ENCODE measurements around the gene CDK18.
A peak's percentile ranks its signal among the peaks of the same experiment; 100 is the strongest.
"Not testable (repeated sequence)": the region's sequence is repeated elsewhere in the genome, so short reads cannot be mapped to it uniquely, and the experiment has no call there.

CDK18 gene

DNA sequence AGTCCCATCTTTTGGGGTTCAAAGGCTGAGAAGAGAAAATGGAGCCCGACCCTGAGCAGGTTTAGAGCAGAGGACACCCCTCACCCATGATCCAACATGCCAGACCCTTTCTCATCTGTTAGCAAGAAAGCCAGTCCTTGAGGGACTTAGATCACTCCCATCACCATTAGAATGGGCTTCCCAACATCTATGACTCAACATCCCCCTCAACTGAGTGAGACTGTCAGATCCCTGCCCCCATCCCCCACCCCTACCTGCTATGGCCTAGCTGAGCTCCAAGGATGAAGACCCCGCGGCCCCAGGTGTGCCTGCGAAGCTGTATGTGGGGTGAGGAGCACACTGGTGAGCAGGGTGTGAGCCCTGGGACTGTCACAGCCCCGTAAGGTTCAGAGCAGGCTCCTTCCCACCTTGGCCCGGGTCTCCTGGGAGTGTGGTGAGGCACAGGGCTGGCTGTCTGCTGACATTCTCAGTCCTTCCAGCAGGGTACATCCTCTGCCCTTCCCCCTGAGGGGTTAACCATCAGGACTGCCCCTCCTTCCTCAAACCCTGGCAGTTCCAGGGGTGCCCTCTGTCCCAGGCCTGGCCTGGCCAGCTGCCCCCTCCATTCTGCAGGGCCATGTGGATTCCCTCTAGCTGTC is 27.2 kb upstream of the CDK18 start:
- H3K4me2 ChIP-seq, result peak overlapping the region; percentile 15 to 80 (median 65); a peak in 20 of 22 replicates

GRCh38 chr1:205477759-205478247 is 26.7 kb upstream of the CDK18 start:
- Histone ChIP-seq H3K36me3 (no peaks in the 10 kb centered on the region), H3K9ac (peak overlapping the region in 2 of 11 experiments; percentile 2 to 37; a peak in 2 of 22 replicates), H3K9me3 (replicated peaks in 1 of 11) (peaks cover 21 to 30% (median 27%) of the 10 kb centered on the region in 11 experiments), H3K27me3 (0 out of 22 replicates have a peak, but pooled peaks cover 0 to 4% (median 0%) of the 10 kb centered on the region in 11 experiments), H3K4me3 (no peak overlapping the region), H3K4me1 (peaks cover 8 to 31% (median 20%) of the 10 kb centered on the region in 10 experiments; a peak in 19 of 20 replicates), H3K27ac (no peak overlapping the region), H4K20me1 (peaks cover 0 to 7% (median 0%) of the 10 kb centered on the region in 11 experiments; a peak in 2 of 22 replicates), H3K4me2 (peak overlapping the region; percentile 15 to 80 (median 65); a peak in 20 of 22 replicates)
- TF ChIP-seq Cebpa-rat (IDR thresholded peaks at IDR 0.05), result no peak

More for the DNA sequence above, 27.2 kb upstream of the CDK18 start:
- Histone ChIP-seq H3K9me3 (replicated peaks in 1 of 11) (peaks cover 21 to 30% (median 27%) of the 10 kb centered on the region in 11 experiments), H3K4me3 (no peak overlapping the region), H4K20me1 (peaks cover 0 to 7% (median 0%) of the 10 kb centered on the region in 11 experiments; a peak in 2 of 22 replicates), H3K27ac (no peak overlapping the region), H3K36me3 (no peaks in the 10 kb centered on the region), H3K27me3 (0 out of 22 replicates have a peak, but pooled peaks cover 0 to 4% (median 0%) of the 10 kb centered on the region in 11 experiments), H3K4me1 (peaks cover 8 to 36% (median 24%) of the 10 kb centered on the region in 10 experiments; a peak in 19 of 20 replicates), H3K9ac (peak overlapping the region in 2 of 11 experiments; percentile 2 to 37; a peak in 1 of 22 replicates)
- TF ChIP-seq Cebpa-rat (IDR thresholded peaks at IDR 0.05), result no peak

DNA sequence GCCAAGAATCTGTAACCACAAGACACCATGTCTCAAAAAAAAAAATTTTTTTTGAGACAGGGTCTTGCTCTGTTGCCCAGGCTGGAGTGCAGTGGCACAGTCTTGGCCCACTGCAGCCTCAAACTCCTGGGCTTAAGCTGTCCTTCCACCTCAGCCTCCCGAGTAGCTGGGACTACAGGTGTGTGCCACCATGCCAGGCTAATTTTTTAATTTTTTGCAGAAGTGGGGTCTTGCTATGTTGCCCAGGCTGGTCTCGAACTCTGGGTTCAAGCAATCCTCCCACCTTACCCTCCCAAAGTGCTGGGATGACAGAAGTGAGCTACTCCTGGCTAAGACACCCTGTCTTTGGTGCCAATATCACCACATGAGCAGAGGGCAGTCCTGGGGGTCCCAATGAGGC is 25.5 kb upstream of the CDK18 start:
- peaks cover 8 to 29% (median 18%) of the 10 kb centered on the region in 10 experiments; a peak in 19 of 20 replicates for H3K4me1 ChIP-seq
- not testable (repeated sequence) for H4K20me1 ChIP-seq, H3K4me3 ChIP-seq, H3K27me3 ChIP-seq, H3K36me3 ChIP-seq, H3K9ac ChIP-seq, H3K4me2 ChIP-seq, H3K27ac ChIP-seq
- peaks cover 21 to 28% (median 26%) of the 10 kb centered on the region in 11 experiments for H3K9me3 ChIP-seq (replicated peaks in 1 of 11)

DNA sequence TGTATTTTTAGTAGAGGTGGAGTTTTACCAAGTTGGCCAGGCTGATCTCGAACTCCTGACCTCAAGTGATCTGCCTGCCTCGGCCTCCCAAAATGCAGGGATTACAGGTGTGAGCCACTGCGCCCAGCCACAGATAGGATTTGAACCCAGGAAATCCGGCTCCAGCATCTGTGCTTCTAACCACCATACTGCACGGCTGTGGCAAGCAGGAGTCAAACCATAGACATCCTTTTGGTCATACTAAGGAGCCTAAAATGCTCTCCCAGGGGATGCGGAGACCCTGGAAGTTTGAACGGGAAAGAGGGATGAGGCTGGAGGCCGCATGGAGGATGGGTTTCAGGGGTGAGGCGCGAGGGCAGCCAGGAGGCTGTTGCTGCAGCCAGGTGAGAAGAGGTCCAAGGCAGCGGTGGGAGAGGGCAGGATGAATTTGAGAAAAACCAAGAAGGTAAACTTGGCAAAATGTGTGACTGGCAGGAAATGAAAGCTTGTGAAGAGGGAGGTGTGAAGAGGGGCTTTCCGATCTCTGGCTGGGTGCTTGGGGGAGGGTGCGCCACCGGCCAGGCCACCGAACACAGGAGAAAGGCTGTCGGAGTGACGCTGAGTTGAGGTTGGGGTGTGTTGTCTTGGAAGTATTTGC is 24.0 kb upstream of the CDK18 start:
- Histone ChIP-seq H3K4me1 (peaks cover 8 to 32% (median 18%) of the 10 kb centered on the region in 10 experiments; a peak in 19 of 20 replicates), H3K36me3 (no peaks in the 10 kb centered on the region), H4K20me1 (peaks cover 0 to 12% (median 0%) of the 10 kb centered on the region in 11 experiments; a peak in 2 of 22 replicates), H3K27me3 (peaks cover 0 to 4% (median 0%) of the 10 kb centered on the region in 11 experiments; a peak in 3 of 22 replicates), H3K9ac (no peak overlapping the region), H3K9me3 (replicated peaks in 1 of 11) (peaks cover 9 to 15% (median 12%) of the 10 kb centered on the region in 11 experiments), H3K4me3 (no peak overlapping the region), H3K4me2 (peak overlapping the region in 6 of 11 experiments; percentile 13 to 50 (median 32); a peak in 5 of 22 replicates), H3K27ac (no peak overlapping the region)
- no peak for TF ChIP-seq Cebpa-rat (IDR thresholded peaks at IDR 0.05)

DNA sequence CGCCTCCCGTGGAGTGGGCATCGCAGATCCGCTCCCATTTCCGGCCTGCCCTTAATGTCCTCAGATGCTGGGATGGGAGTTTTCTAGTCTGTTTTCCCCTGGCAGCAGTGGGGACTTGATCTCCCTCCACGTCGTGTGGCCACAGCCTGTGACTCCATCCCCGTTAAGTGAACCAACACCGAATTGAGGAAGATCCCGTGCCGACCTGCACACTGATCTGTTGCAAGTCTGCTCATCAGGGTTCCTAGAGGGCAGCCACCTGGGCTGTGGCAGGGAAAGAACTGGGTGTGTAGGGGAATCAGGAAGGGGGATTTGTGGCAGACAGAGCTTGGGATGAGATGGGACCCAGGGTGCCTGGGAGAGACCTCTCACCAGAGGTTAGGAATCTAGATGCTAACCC is 23.3 kb upstream of the CDK18 start:
- peaks cover 8 to 32% (median 18%) of the 10 kb centered on the region in 10 experiments; a peak in 19 of 20 replicates for H3K4me1 ChIP-seq

DNA sequence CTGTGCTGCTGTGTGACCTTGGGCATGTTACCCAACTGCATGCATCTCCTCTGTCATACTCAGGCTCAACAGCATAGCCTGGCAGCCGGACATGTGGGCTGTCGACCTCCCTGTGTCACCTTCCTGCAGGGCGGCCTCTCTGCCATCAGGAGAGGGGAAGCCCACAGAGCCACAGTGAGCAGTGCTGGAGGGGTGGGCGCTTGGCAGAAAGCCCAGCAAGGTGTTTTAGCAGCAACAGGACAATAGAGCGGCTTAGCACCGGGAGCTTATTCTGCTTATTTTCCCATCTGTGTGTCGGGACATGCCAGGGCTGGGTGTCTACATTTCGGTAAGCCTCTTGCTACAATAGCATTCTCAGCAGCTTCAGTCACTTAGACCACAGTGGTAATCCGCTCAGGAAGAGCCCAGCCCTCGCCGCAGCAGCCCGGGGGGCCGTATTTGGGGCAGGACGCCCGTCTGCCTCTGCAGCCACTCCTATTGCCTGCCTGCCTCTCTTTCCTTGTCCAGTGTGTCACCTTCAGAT is 22.8 kb upstream of the CDK18 start:
- Histone ChIP-seq H3K36me3 (no peaks in the 10 kb centered on the region), H3K27ac (no peak overlapping the region), H3K9me3 (replicated peaks in 1 of 11) (peaks cover 0 to 3% (median 0%) of the 10 kb centered on the region in 11 experiments; a peak in 6 of 22 replicates), H3K4me2 (no peak overlapping the region; a peak in 1 of 22 replicates), H3K4me1 (peaks cover 8 to 32% (median 18%) of the 10 kb centered on the region in 10 experiments; a peak in 19 of 20 replicates), H3K4me3 (no peak overlapping the region), H3K27me3 (peaks cover 0 to 4% (median 0%) of the 10 kb centered on the region in 11 experiments; a peak in 3 of 22 replicates), H4K20me1 (peaks cover 0 to 12% (median 0%) of the 10 kb centered on the region in 11 experiments; a peak in 2 of 22 replicates), H3K9ac (no peak overlapping the region)
- TF ChIP-seq Cebpa-rat (IDR thresholded peaks at IDR 0.05), result no peak

More for the DNA sequence above, 23.3 kb upstream of the CDK18 start:
- Histone ChIP-seq H3K9me3 (replicated peaks in 1 of 11) (peaks cover 2 to 8% (median 4%) of the 10 kb centered on the region in 11 experiments; a peak in 20 of 22 replicates), H3K4me3 (no peak overlapping the region), H3K4me2 (no peak overlapping the region), H3K27ac (no peak overlapping the region), H3K36me3 (no peaks in the 10 kb centered on the region), H3K27me3 (peaks cover 0 to 4% (median 0%) of the 10 kb centered on the region in 11 experiments; a peak in 3 of 22 replicates), H3K9ac (no peak overlapping the region), H4K20me1 (peaks cover 0 to 12% (median 0%) of the 10 kb centered on the region in 11 experiments; a peak in 2 of 22 replicates)
- no peak for TF ChIP-seq Cebpa-rat (IDR thresholded peaks at IDR 0.05)

- not testable (repeated sequence) for H3K27ac ChIP-seq, H3K4me2 ChIP-seq
These were observed 21.9 kb upstream of the CDK18 start for GRCh38 chr1:205482587-205482986.

GRCh38 chr1:205483372-205483771 is 21.1 kb upstream of the CDK18 start:
- peaks cover 0 to 4% (median 0%) of the 10 kb centered on the region in 11 experiments; a peak in 3 of 22 replicates for H3K27me3 ChIP-seq
- no peaks in the 10 kb centered on the region for H3K9me3 ChIP-seq (replicated peaks in 1 of 11)
- no peak overlapping the region for H3K9ac ChIP-seq
- TF ChIP-seq Cebpa-rat (IDR thresholded peaks at IDR 0.05), result no peak
- H4K20me1 ChIP-seq, result peaks cover 0 to 18% (median 0%) of the 10 kb centered on the region in 11 experiments; a peak in 3 of 22 replicates
- H3K4me2 ChIP-seq, result no peak overlapping the region
- no peak overlapping the region for H3K27ac ChIP-seq
- peaks cover 0 to 17% (median 4%) of the 10 kb centered on the region in 10 experiments; a peak in 13 of 20 replicates for H3K4me1 ChIP-seq
- H3K4me3 ChIP-seq, result no peak overlapping the region
- H3K36me3 ChIP-seq, result no peaks in the 10 kb centered on the region

More at GRCh38 chr1:205482587-205482986, 21.9 kb upstream of the CDK18 start:
- Histone ChIP-seq H4K20me1 (peaks cover 0 to 16% (median 0%) of the 10 kb centered on the region in 11 experiments; a peak in 2 of 22 replicates), H3K4me1 (peaks cover 6 to 25% (median 12%) of the 10 kb centered on the region in 10 experiments; a peak in 19 of 20 replicates)
- H3K9me3 ChIP-seq (replicated peaks in 1 of 11); H3K27me3 ChIP-seq; H3K4me3 ChIP-seq; H3K36me3 ChIP-seq; H3K9ac ChIP-seq: not testable (repeated sequence)
